ENCODE measurements around the gene EFNA3.

EFNA3 gene

DNA sequence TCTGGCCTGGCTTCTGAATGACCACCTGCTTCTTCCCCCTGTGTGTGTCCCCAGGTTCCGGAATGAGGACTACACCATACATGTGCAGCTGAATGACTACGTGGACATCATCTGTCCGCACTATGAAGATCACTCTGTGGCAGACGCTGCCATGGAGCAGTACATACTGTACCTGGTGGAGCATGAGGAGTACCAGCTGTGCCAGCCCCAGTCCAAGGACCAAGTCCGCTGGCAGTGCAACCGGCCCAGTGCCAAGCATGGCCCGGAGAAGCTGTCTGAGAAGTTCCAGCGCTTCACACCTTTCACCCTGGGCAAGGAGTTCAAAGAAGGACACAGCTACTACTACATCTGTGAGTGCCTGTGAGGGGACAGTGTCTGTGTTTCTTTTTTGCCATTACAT, 52.6 kb downstream of the EFNA3 start:
- no peak overlapping the region for H2AK5ac ChIP-seq (ENCODE audit: low read length, severe bottlenecking)
- 98% methylated on average over 8 of the region's 8 CpGs for WGBS
- no peak overlapping the region for H3K4me3 ChIP-seq (ENCODE audit: insufficient read depth in 1 of 2, low read depth in 1 of 2, low read length in 2 of 2)
- peaks cover 44% of the 10 kb centered on the region for H3K4me1 ChIP-seq (ENCODE audit: control insufficient read depth, insufficient read depth, low read depth, low read length)
- H3K18ac ChIP-seq (ENCODE audit: low read depth in 1 of 2, low read length in 2 of 2): no peak overlapping the region
- H3K79me1 ChIP-seq (replicated peaks; ENCODE audit: low read length, poor library complexity, severe bottlenecking): no peaks in the 10 kb centered on the region
- H4K91ac ChIP-seq (ENCODE audit: low read length): no peak overlapping the region
- H4K8ac ChIP-seq (ENCODE audit: low read length): no peak overlapping the region
- H3K36me3 ChIP-seq (ENCODE audit: control insufficient read depth in 1 of 2, insufficient read depth in 2 of 2, low read depth in 1 of 2, low read length in 2 of 2): peaks cover 0 to 16% of the 10 kb centered on the region in 2 experiments
- H3K23ac ChIP-seq (ENCODE audit: low read length in 2 of 2): no peak overlapping the region
- no peak overlapping the region for H2BK12ac ChIP-seq (ENCODE audit: low read length in 2 of 2)
- H3K14ac ChIP-seq (ENCODE audit: low read length in 2 of 2): no peak overlapping the region
- H3K9ac ChIP-seq (ENCODE audit: low read length): no peak overlapping the region
- DNase-seq: no peak
- no peak overlapping the region for H2BK15ac ChIP-seq (ENCODE audit: low read depth, poor library complexity, severe bottlenecking)
- H2AFZ ChIP-seq (ENCODE audit: low read depth, low read length): no peak overlapping the region
- no peak overlapping the region for H2BK120ac ChIP-seq (ENCODE audit: low read depth, low read length)
- no peak overlapping the region for H3K4ac ChIP-seq (ENCODE audit: low read depth in 1 of 2, low read length in 2 of 2)
- H2BK5ac ChIP-seq (ENCODE audit: low read depth, low read length, poor library complexity, severe bottlenecking): no peak overlapping the region
- no peak overlapping the region for H3K27ac ChIP-seq (ENCODE audit: low read length, poor library complexity, severe bottlenecking)
- H3K4me2 ChIP-seq (ENCODE audit: low read length, poor library complexity, severe bottlenecking): no peak overlapping the region
- H3K27me3 ChIP-seq (ENCODE audit: control insufficient read depth in 1 of 2, insufficient read depth in 1 of 2, low read length in 2 of 2): peaks cover 26 to 44% of the 10 kb centered on the region in 2 experiments
- no peaks in the 10 kb centered on the region for H3K9me3 ChIP-seq (ENCODE audit: control insufficient read depth, low read length)

GRCh38 chr1:155131856-155132255, 53.2 kb downstream of the EFNA3 start:
- H2BK15ac ChIP-seq (ENCODE audit: low read depth, poor library complexity, severe bottlenecking): no peak overlapping the region
- H3K79me1 ChIP-seq (replicated peaks; ENCODE audit: low read length, poor library complexity, severe bottlenecking): peaks cover 3% of the 10 kb centered on the region
- H2BK5ac ChIP-seq (ENCODE audit: low read depth, low read length, poor library complexity, severe bottlenecking): no peak overlapping the region
- no peak overlapping the region for H4K8ac ChIP-seq (ENCODE audit: low read length)
- DNase-seq: no peak
- H3K36me3 ChIP-seq (ENCODE audit: control insufficient read depth in 1 of 2, insufficient read depth in 2 of 2, low read depth in 1 of 2, low read length in 2 of 2): peaks cover 0 to 16% of the 10 kb centered on the region in 2 experiments
- no peak overlapping the region for H3K23ac ChIP-seq (ENCODE audit: low read length in 2 of 2)
- H3K4me2 ChIP-seq (ENCODE audit: low read length, poor library complexity, severe bottlenecking): no peak overlapping the region
- H3K14ac ChIP-seq (ENCODE audit: low read length in 2 of 2): no peak overlapping the region
- no peak overlapping the region for H2AFZ ChIP-seq (ENCODE audit: low read depth, low read length)
- H2BK12ac ChIP-seq (ENCODE audit: low read length in 2 of 2): peak overlapping the region in 1 of 2 experiments; percentile 15
- WGBS: 36% methylated on average over 1 of the region's 2 CpGs
- no peak overlapping the region for H2BK120ac ChIP-seq (ENCODE audit: low read depth, low read length)
- no peak overlapping the region for H3K18ac ChIP-seq (ENCODE audit: low read depth in 1 of 2, low read length in 2 of 2)
- peaks cover 42% of the 10 kb centered on the region for H3K4me1 ChIP-seq (ENCODE audit: control insufficient read depth, insufficient read depth, low read depth, low read length)
- H3K9ac ChIP-seq (ENCODE audit: low read length): no peak overlapping the region
- H3K27me3 ChIP-seq (ENCODE audit: control insufficient read depth in 1 of 2, insufficient read depth in 1 of 2, low read length in 2 of 2): peaks cover 21 to 39% of the 10 kb centered on the region in 2 experiments
- H3K4me3 ChIP-seq (ENCODE audit: insufficient read depth in 1 of 2, low read depth in 1 of 2, low read length in 2 of 2): no peak overlapping the region
- H2AK5ac ChIP-seq (ENCODE audit: low read length, severe bottlenecking): no peak overlapping the region
- no peak overlapping the region for H3K27ac ChIP-seq (ENCODE audit: low read length, poor library complexity, severe bottlenecking)
- H3K4ac ChIP-seq (ENCODE audit: low read depth in 1 of 2, low read length in 2 of 2): no peak overlapping the region
- no peak overlapping the region for H4K91ac ChIP-seq (ENCODE audit: low read length)
- H3K9me3 ChIP-seq (ENCODE audit: control insufficient read depth, low read length): no peaks in the 10 kb centered on the region

- peaks cover 12% of the 10 kb centered on the region for H3K79me1 ChIP-seq (replicated peaks; ENCODE audit: low read length, poor library complexity, severe bottlenecking)
- H3K4me2 ChIP-seq (ENCODE audit: low read length, poor library complexity, severe bottlenecking): no peak overlapping the region
- H3K4me3 ChIP-seq (ENCODE audit: insufficient read depth in 1 of 2, low read depth in 1 of 2, low read length in 2 of 2): no peak overlapping the region
- DNase-seq: no peak
- H4K8ac ChIP-seq (ENCODE audit: low read length): no peak overlapping the region
- no peak overlapping the region for H3K23ac ChIP-seq (ENCODE audit: low read length in 2 of 2)
- H3K14ac ChIP-seq (ENCODE audit: low read length in 2 of 2): no peak overlapping the region
- H2BK15ac ChIP-seq (ENCODE audit: low read depth, poor library complexity, severe bottlenecking): no peak overlapping the region
- WGBS: 90% methylated on average over 7 of the region's 7 CpGs
- no peak overlapping the region for H2BK120ac ChIP-seq (ENCODE audit: low read depth, low read length)
- H2BK12ac ChIP-seq (ENCODE audit: low read length in 2 of 2): peak overlapping the region in 1 of 2 experiments; percentile 97
- peaks cover 37% of the 10 kb centered on the region for H3K4me1 ChIP-seq (ENCODE audit: control insufficient read depth, insufficient read depth, low read depth, low read length)
- no peak overlapping the region for H2AK5ac ChIP-seq (ENCODE audit: low read length, severe bottlenecking)
- H2BK5ac ChIP-seq (ENCODE audit: low read depth, low read length, poor library complexity, severe bottlenecking): no peak overlapping the region
- H3K36me3 ChIP-seq (ENCODE audit: control insufficient read depth in 1 of 2, insufficient read depth in 2 of 2, low read depth in 1 of 2, low read length in 2 of 2): peaks cover 14 to 26% of the 10 kb centered on the region in 2 experiments
- H2AFZ ChIP-seq (ENCODE audit: low read depth, low read length): no peak overlapping the region
- peaks cover 2 to 20% of the 10 kb centered on the region in 2 experiments for H3K27me3 ChIP-seq (ENCODE audit: control insufficient read depth in 1 of 2, insufficient read depth in 1 of 2, low read length in 2 of 2)
- no peak overlapping the region for H4K91ac ChIP-seq (ENCODE audit: low read length)
- H3K9me3 ChIP-seq (ENCODE audit: control insufficient read depth, low read length): no peaks in the 10 kb centered on the region
- H3K27ac ChIP-seq (ENCODE audit: low read length, poor library complexity, severe bottlenecking): no peak overlapping the region
- H3K9ac ChIP-seq (ENCODE audit: low read length): peak overlapping the region; percentile 98
- no peak overlapping the region for H3K4ac ChIP-seq (ENCODE audit: low read depth in 1 of 2, low read length in 2 of 2)
- H3K18ac ChIP-seq (ENCODE audit: low read depth in 1 of 2, low read length in 2 of 2): no peak overlapping the region
Measured at GRCh38 chr1:155133799-155134281, 55.2 kb downstream of the EFNA3 start.

DNA sequence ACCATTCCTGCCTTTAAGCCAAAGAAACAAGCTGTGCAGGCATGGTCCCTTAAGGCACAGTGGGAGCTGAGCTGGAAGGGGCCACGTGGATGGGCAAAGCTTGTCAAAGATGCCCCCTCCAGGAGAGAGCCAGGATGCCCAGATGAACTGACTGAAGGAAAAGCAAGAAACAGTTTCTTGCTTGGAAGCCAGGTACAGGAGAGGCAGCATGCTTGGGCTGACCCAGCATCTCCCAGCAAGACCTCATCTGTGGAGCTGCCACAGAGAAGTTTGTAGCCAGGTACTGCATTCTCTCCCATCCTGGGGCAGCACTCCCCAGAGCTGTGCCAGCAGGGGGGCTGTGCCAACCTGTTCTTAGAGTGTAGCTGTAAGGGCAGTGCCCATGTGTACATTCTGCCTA, 55.7 kb downstream of the EFNA3 start:
- Histone ChIP-seq H2BK12ac (ENCODE audit: low read length in 2 of 2) (peak overlapping the region; percentile 35 to 97), H3K9ac (ENCODE audit: low read length) (peak overlapping the region; percentile 98), H4K8ac (ENCODE audit: low read length) (no peak overlapping the region), H2AK5ac (ENCODE audit: low read length, severe bottlenecking) (peak overlapping the region; percentile 55), H4K91ac (ENCODE audit: low read length) (no peak overlapping the region), H3K27me3 (ENCODE audit: control insufficient read depth in 1 of 2, insufficient read depth in 1 of 2, low read length in 2 of 2) (peaks cover 0 to 15% of the 10 kb centered on the region in 2 experiments), H3K14ac (ENCODE audit: low read length in 2 of 2) (peak overlapping the region in 1 of 2 experiments; percentile 46), H3K36me3 (ENCODE audit: control insufficient read depth in 1 of 2, insufficient read depth in 2 of 2, low read depth in 1 of 2, low read length in 2 of 2) (peaks cover 15 to 26% of the 10 kb centered on the region in 2 experiments), H3K27ac (ENCODE audit: low read length, poor library complexity, severe bottlenecking) (peak overlapping the region; percentile 99), H2BK5ac (ENCODE audit: low read depth, low read length, poor library complexity, severe bottlenecking) (no peak overlapping the region), H3K4me3 (ENCODE audit: insufficient read depth in 1 of 2, low read depth in 1 of 2, low read length in 2 of 2) (peak overlapping the region in 1 of 2 experiments; percentile 95), H2BK15ac (ENCODE audit: low read depth, poor library complexity, severe bottlenecking) (no peak overlapping the region), H3K79me1 (replicated peaks; ENCODE audit: low read length, poor library complexity, severe bottlenecking) (peaks cover 12% of the 10 kb centered on the region), H3K23ac (ENCODE audit: low read length in 2 of 2) (peak overlapping the region in 1 of 2 experiments; percentile 34), H3K4me1 (ENCODE audit: control insufficient read depth, insufficient read depth, low read depth, low read length) (peaks cover 34% of the 10 kb centered on the region), H3K4ac (ENCODE audit: low read depth in 1 of 2, low read length in 2 of 2) (peak overlapping the region; percentile 17 to 80), H3K18ac (ENCODE audit: low read depth in 1 of 2, low read length in 2 of 2) (peak overlapping the region in 1 of 2 experiments; percentile 55), H2BK120ac (ENCODE audit: low read depth, low read length) (no peak overlapping the region), H3K4me2 (ENCODE audit: low read length, poor library complexity, severe bottlenecking) (peak overlapping the region; percentile 81), H3K9me3 (ENCODE audit: control insufficient read depth, low read length) (no peaks in the 10 kb centered on the region), H2AFZ (ENCODE audit: low read depth, low read length) (no peak overlapping the region)
- 77% methylated on average over 1 of the region's 1 CpG for whole genome bisulfite sequencing
- no peak for DNase-seq
